HFF-Myc (cell line): ENCODE measurements around the gene PTP4A1.
"Not testable (repeated sequence)": the region's sequence is repeated elsewhere in the genome, so short reads cannot be mapped to it uniquely, and the experiment has no call there.

Experiments
- DNase-seq: peaks from one replicate; pipeline ENCODE4 v3.0.0-alpha.2; 2011; ENCODE audit warnings: low read depth; ENCODE audit errors: extremely low read depth
- H3K4me3 ChIP-seq: replicated peaks from 2 replicates; pipeline ENCODE4 v1.5.1; 2011; ENCODE audit warnings: low read depth, mild to moderate bottlenecking, control low read depth, low read length
- CTCF ChIP-seq: IDR thresholded peaks from 2 replicates; pipeline ENCODE4 v1.5.1; 2012; ENCODE audit warnings: mild to moderate bottlenecking, low read depth, low read length, control low read depth; ENCODE audit errors: missing control alignments

PTP4A1 gene

DNA sequence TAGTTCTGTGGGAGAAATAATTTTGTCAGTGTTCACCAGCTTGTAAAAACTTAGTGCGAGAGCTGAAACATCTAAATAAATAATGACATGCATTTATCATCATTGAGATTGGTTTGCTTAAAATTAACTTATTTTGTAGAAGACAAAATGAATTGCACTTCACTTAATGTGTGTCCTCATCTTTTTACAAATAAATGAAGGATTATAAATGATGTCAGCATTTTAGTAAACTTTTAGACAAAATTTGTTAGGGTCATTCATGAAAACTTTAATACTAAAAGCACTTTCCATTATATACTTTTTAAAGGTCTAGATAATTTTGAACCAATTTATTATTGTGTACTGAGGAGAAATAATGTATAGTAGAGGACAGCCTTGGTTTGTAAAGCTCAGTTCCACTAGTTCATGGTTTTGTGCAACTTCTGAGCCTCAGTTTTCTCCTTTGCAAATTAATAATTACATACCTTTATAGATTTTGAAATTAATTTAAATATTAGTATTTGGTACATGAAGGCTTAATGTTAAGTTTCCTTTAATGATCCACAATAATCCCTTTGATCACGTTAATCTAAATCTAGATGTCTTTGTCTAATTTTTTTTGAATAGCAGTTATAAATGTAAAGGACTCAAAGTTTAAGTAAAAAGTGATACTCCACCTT, 9.2 kb downstream of the PTP4A1 start:
- H3K4me3 ChIP-seq: no peak overlapping the region
- no peak for DNase-seq
- TF ChIP-seq CTCF: no peak

- no peak overlapping the region for H3K4me3 ChIP-seq
- no peak for DNase-seq
- TF ChIP-seq CTCF: no peak
Observed at GRCh38 chr6:63582579-63583231, 10.4 kb downstream of the PTP4A1 start.

DNA sequence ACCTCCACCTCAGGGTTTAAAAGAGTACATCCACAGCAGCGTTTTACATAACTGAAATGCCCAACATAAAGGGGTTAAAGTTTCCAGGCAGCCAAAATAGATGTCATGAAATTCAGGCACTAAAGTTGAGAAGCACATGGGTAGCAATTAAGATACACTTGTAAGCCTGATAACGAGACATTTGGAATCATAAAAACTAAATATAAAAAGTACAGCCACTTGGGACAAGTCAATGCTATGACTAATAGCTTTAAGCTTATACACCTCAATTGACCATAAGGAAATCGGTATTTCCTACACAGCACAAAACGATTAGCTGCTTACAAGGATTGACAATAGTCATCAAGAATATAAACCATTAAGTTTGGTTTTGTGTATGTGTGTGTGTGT, 11.8 kb downstream of the PTP4A1 start:
- no peak for DNase-seq
- H3K4me3 ChIP-seq: no peak overlapping the region
- TF ChIP-seq CTCF: no peak

DNA sequence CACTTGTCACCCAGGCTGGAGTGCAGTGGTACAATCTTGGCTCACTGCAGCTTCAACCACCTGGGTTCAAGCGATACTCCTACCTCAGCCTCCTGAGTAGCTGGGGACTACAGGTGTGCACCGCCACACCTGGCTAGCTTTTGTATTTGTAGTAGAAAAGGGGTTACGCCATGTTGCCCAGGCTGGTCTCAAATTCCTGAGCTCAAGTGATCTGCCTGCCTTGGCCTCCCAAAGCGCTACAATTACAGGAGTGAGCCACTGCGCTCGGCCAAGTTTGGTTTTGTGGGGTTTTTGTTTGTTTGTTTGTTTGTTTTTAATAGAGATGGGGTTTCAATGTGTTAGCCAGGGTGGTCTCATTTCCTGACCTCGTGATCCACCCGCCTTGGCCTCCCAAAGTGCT, 12.3 kb downstream of the PTP4A1 start:
- no peak for TF ChIP-seq CTCF
- no peak overlapping the region for H3K4me3 ChIP-seq
- no peak for DNase-seq

GRCh38 chr6:63585652-63586051, 13.4 kb downstream of the PTP4A1 start:
- H3K4me3 ChIP-seq, DNase-seq: not testable (repeated sequence)

GRCh38 chr6:63589952-63590411, 17.7 kb downstream of the PTP4A1 start:
- TF ChIP-seq CTCF: no peak
- DNase-seq: no peak
- no peak overlapping the region for H3K4me3 ChIP-seq

DNA sequence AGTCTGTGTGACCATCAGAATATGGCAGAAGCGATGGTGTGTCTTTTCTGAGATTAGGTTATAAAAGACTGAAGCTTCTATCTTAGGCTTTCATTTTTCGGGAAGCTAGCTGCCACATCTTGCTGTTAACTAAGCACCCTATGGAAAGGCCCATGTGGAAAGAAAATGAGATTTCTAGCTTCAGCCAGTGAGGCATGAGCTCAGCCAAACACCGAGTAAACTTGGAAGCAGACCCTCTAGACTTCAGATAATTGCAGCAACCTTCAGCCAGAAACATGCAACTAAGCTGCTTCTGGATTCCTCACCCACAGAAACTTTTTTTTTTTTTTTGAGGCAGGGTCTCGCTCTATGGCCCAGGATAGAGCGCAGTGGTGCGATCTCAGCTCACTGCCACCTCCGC, 20.6 kb downstream of the PTP4A1 start:
- TF ChIP-seq CTCF: no peak
- no peak for DNase-seq
- no peak overlapping the region for H3K4me3 ChIP-seq
